ENCODE measurements around the gene A4GALT.
"Not testable (repeated sequence)": the region's sequence is repeated elsewhere in the genome, so short reads cannot be mapped to it uniquely, and the experiment has no call there.

The A4GALT gene

DNA sequence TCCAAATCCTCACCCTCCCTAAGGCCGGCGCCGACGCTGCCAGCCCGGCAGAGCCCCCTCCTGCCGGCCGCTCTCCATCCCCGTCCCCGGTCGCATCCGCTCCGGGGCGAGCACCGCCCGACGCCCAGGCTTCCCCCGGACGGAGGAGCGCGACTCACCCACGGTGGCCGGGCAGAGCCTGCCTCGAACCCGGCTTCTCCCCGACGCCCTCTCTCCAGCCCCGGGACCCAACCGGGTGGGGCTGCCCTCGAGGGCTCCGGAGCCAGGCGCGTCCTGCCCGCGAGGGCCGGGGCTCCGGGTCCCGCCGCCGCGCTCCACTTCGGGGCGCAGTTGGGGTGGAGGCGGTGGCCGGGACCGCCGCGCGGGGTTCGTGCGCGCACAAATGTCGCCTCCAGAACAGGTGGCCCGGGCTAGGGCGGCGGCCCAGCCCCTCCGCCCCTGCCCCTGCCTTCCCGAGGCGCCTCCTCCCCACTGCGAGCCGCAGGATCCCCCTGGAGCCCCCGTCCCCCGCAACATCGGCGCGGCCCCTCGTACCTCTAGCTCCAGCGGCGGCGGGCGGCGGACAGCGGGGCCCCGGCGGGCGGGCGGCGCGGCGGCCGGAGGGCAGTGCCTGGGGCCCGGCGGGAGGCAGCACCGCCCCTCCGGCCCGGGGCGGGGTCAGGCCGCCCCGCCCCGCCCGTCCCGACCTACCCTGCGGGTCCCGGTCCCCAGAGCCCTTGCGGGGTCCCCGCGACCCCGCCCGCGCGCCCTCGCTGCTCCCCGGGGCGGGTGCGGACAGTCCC lies at the start of gene A4GALT:
Gene A4GALT, minus strand, starts transcription at position 608 of the 782 bp plus-strand sequence. CDS start 26,919 bp downstream, outside the sequence.
- no peak for DNase-seq (ENCODE audit: low read depth in 4 of 4, low spot score in 1 of 4)

DNA sequence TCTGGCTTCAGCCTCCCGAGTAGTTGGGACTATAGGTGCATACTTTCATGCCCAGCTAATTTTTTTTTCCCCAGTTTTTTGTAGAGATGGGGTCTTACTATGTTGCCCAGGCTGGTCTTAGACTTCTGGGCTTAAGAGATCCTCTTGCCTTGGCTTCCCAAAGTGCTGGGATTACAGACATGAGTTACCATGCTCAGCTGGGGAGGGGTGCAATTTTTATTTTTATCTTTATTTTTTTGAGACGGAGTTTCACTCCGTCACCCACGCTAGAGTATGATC lies 49.7 kb upstream of the A4GALT start:
- DNase-seq (ENCODE audit: low read depth in 4 of 4, low spot score in 1 of 4): no peak

DNA sequence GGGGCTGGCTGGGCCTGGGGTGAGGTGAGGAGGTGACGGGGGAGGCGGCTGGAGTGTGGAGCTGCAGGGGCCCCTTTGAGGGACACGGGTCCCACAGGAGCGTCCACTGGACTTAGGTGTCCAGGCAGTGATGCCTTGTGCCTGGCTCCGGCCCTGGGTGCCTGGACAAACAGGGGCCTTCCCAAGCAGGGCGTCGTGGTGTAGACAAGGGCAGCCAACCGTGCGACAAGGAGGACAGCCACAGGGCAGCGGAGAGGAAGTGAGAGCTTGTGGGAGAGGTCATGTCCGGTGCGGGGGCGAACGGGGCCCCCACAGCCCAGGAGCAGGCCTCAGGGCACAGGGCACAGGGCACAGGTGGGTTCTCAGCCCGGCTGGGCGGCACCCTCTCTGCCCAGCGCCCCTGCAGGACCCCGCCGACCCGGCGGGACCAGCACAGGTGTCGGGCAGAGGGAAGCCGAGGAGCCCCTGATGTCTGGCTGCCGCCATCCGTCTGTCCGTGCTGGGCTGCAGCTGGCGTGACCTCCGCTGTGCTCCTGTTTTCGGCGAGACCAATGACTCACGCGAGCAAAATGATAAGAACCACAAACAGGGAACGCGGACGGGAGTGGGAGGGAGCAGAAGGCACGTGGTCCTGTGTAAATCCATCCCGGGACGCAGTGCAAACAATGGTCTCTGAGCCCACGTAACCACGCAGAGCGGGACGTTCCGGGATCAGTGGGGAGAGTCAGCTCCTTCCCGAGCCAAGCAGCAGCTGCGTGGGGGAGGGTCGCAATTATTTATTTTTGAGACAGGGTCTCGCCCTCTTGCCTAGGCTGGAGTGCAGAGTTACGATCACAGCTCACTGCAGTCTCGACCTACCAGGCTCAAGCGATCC lies 49.1 kb upstream of the A4GALT start:
- DNase-seq (ENCODE audit: low read depth in 4 of 4, low spot score in 1 of 4): no peak

GRCh38 chr22:42769238-42769573 lies 48.5 kb upstream of the A4GALT start:
- DNase-seq (ENCODE audit: low read depth in 4 of 4, low spot score in 1 of 4): no peak

- no peak for DNase-seq (ENCODE audit: low read depth in 4 of 4, low spot score in 1 of 4)
Observed at GRCh38 chr22:42768385-42769035, 47.8 kb upstream of the A4GALT start.

DNA sequence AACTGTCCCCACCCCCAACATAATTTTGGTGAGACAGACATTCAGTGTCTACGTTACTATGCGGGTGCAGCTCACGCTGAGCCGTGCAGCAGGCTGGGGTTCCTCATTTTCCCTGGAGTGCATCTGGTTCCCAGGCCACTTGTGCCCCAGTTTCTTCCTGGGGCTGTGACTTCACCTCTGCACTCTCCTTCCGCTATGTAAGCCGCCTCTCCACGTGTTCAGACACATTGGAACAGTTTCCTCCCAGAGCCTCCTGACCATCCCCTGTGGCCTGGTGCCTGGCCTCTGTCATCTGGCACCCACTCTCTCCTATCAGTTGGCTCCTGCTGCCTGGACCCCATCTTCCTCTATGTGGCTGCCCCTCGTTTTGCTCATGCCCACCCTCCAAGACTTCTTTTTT lies 46.2 kb upstream of the A4GALT start:
- DNase-seq (ENCODE audit: low read depth in 4 of 4, low spot score in 1 of 4): no peak

GRCh38 chr22:42764895-42765363 lies 44.3 kb upstream of the A4GALT start:
- DNase-seq (ENCODE audit: low read depth in 4 of 4, low spot score in 1 of 4): no peak

DNA sequence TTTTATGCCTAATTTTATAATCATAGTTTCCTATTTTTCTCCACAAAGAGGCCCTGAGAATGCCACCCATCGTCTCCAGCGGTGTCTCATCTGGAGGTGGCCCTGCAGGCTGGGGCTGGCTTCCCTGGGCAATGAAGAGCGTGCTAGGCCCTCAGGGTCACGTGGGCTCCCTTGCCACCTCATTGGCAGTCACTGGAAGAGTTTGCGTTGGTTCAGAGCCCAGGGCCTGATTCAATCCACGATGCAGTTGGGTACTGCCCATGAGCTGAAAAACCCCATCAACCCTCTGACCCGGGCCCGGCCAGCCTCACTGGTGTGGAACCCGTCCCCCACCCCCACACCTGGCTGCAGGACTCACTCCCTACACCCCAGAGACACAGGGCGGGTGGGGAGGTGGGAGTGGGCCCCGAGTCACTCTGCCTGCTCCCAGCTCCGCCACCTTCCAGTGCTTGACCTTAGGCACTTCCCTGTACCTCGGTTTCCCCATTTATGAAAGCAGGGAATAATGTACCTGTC lies 43.4 kb upstream of the A4GALT start:
- no peak for DNase-seq (ENCODE audit: low read depth in 4 of 4, low spot score in 1 of 4)

- DNase-seq (ENCODE audit: low read depth in 4 of 4, low spot score in 1 of 4): no peak
Observed at GRCh38 chr22:42760806-42761565, 40.3 kb upstream of the A4GALT start.

DNA sequence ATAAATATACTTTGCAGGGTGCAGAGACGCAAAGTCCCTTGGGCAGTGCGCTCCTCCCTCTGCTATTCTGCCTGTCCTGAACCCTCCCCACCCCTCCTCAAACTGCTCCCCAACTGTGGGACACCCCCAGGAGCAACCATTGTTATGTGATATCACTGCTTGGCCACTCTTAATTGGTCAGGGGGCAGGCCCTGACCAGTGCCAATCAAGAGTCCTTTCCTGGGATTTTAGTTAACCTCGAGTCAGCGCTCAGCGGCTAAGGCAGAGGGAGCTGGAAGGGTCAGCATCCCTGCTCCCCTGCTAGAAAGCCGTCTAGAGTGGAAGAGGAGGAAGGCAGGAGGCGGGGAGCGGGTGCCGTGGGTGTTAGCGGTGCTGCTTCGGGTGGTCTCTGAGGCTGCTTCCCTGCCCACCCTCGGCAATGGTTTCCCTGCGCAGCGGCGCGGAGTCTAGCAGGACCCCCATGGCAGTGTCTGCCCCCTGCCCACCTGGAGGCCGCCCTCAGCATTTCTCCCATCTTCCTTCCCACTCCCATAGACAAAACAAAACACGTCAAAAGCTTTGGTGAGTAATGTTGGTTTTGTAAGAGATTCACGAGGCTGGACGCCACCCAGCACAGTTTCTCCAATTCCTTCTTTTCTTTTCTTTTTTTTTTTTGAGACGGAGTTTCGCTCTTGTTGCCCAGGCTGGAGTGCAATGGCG lies 38.4 kb upstream of the A4GALT start:
- no peak for DNase-seq (ENCODE audit: low read depth in 4 of 4, low spot score in 1 of 4)

GRCh38 chr22:42755553-42755952 lies 34.9 kb upstream of the A4GALT start:
- DNase-seq (ENCODE audit: low read depth in 4 of 4, low spot score in 1 of 4): not testable (repeated sequence)

GRCh38 chr22:42755121-42755520 lies 34.5 kb upstream of the A4GALT start:
- DNase-seq (ENCODE audit: low read depth in 4 of 4, low spot score in 1 of 4): not testable (repeated sequence)

GRCh38 chr22:42754658-42755057 lies 34.0 kb upstream of the A4GALT start:
- DNase-seq (ENCODE audit: low read depth in 4 of 4, low spot score in 1 of 4): no peak

DNA sequence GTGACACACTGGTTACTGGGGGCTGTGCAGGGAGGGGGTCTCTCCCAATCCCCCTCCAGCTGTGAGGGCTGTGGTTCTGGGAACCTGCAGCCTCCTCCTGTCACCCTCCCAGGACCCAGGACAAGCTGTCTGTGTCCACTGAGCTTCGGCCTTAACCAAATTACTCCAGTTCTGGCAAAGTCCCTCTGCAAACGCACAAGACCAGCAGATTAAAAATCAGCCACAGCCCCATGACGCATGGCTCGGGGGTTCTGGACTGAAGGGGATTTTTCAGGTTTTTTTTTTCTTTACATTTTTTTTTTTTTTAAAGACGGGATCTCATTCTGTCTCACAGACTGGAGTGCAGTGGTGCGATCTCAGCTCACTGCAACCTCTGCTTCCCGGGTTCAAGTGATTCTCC lies 32.2 kb upstream of the A4GALT start:
- no peak for DNase-seq (ENCODE audit: low read depth in 4 of 4, low spot score in 1 of 4)

DNA sequence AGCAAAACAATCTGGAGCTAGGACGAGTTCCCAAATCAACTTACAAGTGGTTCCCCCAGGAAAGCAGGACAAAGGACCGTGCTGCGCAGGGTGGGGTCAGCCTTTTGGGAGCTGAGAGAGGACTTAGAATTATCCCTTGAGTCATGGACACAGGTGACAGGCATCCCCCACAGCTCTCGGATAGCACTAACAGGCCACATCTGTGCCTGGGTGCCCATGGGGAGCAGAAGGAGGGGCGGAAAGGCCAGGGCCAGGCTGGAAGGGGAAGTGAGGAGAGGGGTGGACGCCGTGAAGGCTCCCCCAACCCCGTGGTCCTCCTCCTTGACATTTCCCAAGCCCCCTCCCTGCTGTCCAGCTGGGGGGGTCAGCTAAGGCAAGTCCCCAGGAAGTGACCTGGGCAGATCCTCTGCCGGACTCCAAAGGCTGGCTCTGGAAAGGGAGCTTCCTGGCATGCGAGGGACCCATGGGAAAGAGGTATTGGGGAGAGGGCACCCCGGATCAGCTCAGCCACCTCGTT lies 31.6 kb upstream of the A4GALT start:
- DNase-seq (ENCODE audit: low read depth in 4 of 4, low spot score in 1 of 4): no peak

DNA sequence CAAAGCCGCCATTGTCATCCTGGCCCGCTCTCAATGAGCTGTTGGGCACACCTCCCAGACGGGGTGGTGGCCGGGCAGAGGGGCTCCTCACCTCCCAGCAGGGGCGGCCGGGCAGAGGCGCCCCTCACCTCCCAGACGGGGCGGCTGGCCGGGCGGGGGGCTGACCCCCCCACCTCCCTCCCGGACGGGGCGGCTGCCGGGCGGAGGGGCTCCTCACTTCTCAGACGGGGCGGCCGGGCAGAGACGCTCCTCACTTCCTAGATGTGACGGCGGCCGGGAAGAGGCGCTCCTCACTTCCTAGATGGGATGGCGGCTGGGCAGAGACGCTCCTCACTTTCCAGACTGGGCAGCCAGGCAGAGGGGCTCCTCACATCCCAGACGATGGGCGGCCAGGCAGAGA lies 29.8 kb upstream of the A4GALT start:
- not testable (repeated sequence) for DNase-seq (ENCODE audit: low read depth in 4 of 4, low spot score in 1 of 4)

GRCh38 chr22:42747701-42748513 lies 27.2 kb upstream of the A4GALT start:
- DNase-seq (ENCODE audit: low read depth in 4 of 4, low spot score in 1 of 4): no peak

DNA sequence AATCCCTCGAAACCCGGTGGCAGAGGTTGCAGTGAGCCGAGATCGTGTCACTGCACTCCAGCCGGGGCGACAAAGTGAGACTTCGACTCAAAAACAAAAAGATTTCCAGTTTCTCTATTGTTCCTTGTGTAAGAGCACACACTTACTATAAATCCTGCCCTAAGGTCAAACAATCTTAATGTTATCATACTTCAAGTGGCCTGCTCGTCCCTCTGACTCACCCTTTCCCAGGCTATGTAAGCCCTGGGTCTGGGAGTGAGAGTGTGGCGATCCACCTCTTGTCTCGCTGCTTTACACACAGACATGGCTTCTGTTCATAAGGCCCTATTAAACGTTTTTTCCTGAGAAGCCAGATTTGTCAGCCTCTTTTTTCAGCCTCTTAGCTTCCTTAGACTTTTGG lies 24.4 kb upstream of the A4GALT start:
- no peak for DNase-seq (ENCODE audit: low read depth in 4 of 4, low spot score in 1 of 4)

DNA sequence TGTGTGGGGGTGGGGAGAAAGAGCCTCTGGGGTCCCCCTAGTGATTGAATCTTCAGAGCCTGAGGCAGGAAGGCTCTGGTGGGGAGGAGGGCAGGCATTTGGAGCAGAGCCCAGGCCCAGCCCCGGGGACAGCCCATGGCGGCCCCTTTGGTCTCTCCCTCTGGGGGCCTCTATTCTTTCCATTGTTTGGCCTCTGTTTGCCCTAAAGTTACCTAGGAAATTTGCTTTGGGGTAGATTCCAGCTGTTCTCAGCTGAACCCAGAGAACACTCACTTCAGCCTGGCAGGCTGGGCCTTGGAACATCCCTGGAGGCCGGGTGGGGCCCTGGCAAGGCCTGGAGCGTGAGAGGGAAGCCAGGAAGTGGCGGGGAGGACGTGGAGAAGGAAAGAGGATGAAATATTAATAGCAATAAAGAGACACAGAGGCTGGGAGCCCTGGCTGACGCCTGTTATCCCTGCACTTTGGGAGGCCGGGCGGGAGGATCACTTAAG lies 22.9 kb upstream of the A4GALT start:
- DNase-seq (ENCODE audit: low read depth in 4 of 4, low spot score in 1 of 4): no peak

All from stimulated activated CD4-positive, alpha-beta T cell treated with anti-CD3 and anti-CD28 coated beads, Interleukin-1b, Interleukin-23, amount 100 ng/mL, for 24 hours (primary cell).